ENCODE results near the gene DHX30. TPM values are rescaled to one million over a fixed set of nuclear protein-coding genes. Genes with fewer than 3 reads are reported as not detected.
A peak's percentile ranks its signal among the peaks of the same experiment; 100 is the strongest.

The DHX30 gene
- total RNA-seq, 4 donors from 2014 or later = 45.7 to 91.1 (median 67.9) TPM

DNA sequence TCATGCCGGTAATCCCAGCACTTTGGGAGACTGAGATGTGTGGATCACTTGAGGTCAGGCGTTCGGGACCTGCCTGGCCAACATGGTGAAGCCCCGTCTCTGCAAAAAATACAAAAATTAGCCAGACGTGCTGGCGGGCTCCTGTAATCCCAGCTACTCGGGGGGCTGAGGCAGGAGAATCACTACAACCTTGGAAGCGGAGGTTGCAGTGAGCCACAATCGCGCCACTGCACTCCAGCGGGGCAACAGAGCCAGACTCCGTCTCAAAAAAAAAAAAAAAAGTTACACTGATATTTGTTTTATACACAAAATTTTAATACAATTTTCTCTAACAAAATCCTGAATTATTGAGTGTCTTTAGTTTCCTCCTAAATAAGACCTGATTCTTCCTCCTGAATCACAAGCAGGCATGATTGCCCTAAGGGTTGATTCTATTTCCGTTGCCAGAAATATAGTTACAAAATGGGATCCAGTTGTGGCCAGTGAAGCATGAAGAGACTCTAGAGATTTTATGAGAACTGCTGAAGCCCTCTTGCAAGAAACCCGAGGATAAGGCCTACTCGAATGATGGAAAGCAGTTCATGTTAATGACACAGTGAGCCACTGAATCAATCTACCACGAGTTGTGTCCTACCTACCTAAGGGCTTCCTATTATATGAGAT is 11.6 kb upstream of the DHX30 start:
- H3K36me3 ChIP-seq = no peaks in the 10 kb centered on the region
- no peaks in the 10 kb centered on the region for H3K4me1 ChIP-seq
- H3K9me3 ChIP-seq = no peaks in the 10 kb centered on the region
- in situ Hi-C loops (cut with MboI; ENCODE audit: low sequenced_read_pairs in 4 of 4) = loop anchor here in 2 of 4 donors (5.0 kb wide), 2 partner anchors 269 to 274 kb away; no protein-coding TSS in a partner anchor
- DNase-seq = no peak
- no peak overlapping the region for H3K27ac ChIP-seq
- no peak for ATAC-seq
- TF ChIP-seq POLR2A (IDR thresholded peaks at IDR 0.05) = no peak
- H3K4me3 ChIP-seq = no peak overlapping the region
- H3K27me3 ChIP-seq = no peaks in the 10 kb centered on the region
- intact Hi-C loops (cut with DNase I; ENCODE audit: low total_unique reads) = no loop called here

DNA sequence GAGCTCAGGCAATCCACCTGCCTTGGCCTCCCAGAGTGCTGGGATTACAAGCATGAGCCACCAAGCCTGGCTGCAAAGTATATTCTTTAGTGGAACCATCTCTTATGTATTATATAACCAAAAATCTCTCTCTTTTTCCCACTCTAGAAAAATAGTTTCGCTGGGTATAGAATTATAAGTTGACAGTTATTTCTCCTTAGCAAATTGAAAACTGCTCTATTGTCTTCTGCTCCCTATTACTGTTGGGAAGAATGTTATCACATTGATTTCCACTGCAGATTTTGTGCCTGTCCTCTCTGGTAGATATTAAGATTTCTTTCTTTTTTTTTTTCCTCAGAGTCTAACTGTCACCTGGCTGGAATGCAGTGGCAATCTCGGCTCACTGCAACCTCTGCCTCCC is 10.2 kb upstream of the DHX30 start:
- TF ChIP-seq POLR2A (IDR thresholded peaks at IDR 0.05) = no peak
- TF ChIP-seq, protein P1, sequence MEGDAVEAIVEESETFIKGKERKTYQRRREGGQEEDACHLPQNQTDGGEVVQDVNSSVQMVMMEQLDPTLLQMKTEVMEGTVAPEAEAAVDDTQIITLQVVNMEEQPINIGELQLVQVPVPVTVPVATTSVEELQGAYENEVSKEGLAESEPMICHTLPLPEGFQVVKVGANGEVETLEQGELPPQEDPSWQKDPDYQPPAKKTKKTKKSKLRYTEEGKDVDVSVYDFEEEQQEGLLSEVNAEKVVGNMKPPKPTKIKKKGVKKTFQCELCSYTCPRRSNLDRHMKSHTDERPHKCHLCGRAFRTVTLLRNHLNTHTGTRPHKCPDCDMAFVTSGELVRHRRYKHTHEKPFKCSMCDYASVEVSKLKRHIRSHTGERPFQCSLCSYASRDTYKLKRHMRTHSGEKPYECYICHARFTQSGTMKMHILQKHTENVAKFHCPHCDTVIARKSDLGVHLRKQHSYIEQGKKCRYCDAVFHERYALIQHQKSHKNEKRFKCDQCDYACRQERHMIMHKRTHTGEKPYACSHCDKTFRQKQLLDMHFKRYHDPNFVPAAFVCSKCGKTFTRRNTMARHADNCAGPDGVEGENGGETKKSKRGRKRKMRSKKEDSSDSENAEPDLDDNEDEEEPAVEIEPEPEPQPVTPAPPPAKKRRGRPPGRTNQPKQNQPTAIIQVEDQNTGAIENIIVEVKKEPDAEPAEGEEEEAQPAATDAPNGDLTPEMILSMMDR (IDR thresholded peaks at IDR 0.05 in 4 of 5, conservative IDR thresholded peaks at IDR 0.05 in 1 of 5) = no peak
- H3K36me3 ChIP-seq = no peaks in the 10 kb centered on the region
- H3K4me3 ChIP-seq = no peak overlapping the region
- H3K27ac ChIP-seq = no peak overlapping the region
- intact Hi-C loops (cut with DNase I; ENCODE audit: low total_unique reads) (no loop called here), in situ Hi-C loops (cut with MboI; ENCODE audit: low sequenced_read_pairs in 4 of 4) (loop anchor here in 2 of 4 donors (5.0 kb wide), 2 partner anchors 270 to 275 kb away; no protein-coding TSS in a partner anchor)
- H3K27me3 ChIP-seq = no peaks in the 10 kb centered on the region
- DNase-seq (no peak), ATAC-seq (no peak)
- no peaks in the 10 kb centered on the region for H3K4me1 ChIP-seq
- H3K9me3 ChIP-seq = no peaks in the 10 kb centered on the region

DNA sequence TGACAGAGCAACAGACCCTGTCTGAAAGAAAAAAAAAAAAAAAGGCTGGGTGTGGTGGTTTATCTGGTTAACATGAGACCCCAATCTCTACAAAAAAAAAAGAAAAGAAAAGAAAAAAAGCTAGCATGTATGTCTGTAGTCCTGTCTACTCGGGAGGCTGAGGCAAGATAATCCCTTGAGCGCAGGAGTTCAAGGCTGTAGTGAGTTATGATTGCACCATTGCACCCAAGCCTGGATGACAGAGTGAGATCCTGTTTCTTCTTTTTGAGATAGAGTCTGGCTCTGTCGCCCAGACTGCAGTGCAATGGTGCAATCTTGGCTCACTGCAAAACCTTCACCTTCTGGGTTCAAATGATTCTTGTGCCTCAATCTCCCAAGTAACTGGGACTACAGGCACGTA is 8.4 kb upstream of the DHX30 start:
- TF ChIP-seq POLR2A (IDR thresholded peaks at IDR 0.05) = no peak
- TF ChIP-seq, protein P1 (IDR thresholded peaks at IDR 0.05 in 4 of 5, conservative IDR thresholded peaks at IDR 0.05 in 1 of 5) = no peak
- DNase-seq = no peak
- Histone ChIP-seq H3K4me3 (no peak overlapping the region), H3K36me3 (no peaks in the 10 kb centered on the region), H3K4me1 (no peaks in the 10 kb centered on the region), H3K9me3 (no peaks in the 10 kb centered on the region), H3K27ac (no peak overlapping the region), H3K27me3 (no peaks in the 10 kb centered on the region)
- no peak for ATAC-seq
- intact Hi-C loops (cut with DNase I; ENCODE audit: low total_unique reads) = no loop called here
- in situ Hi-C loops (cut with MboI; ENCODE audit: low sequenced_read_pairs in 4 of 4) = loop anchor here in 2 of 4 donors (5.0 kb wide), 2 partner anchors 272 to 277 kb away; no protein-coding TSS in a partner anchor

DNA sequence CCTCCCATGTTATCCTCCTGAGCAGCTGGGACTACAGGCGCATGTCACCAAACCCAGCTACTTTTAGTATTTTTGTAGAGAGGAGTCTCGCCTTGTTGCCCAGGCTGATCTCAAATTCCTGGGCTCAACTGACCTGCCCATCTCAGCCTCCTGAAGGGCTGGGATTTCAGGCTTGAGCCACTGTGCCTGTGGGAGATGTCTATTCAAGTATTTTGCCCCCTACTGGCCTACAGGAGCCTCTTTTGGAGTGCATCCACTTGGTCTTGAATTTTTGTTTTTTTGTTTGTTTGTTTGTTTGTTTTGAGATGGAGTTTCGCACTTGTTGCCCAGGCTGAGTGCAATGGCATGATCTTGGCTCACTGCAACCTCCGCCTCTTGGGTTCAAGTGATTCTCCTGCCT is 3.2 kb upstream of the DHX30 start:
- H3K4me3 ChIP-seq = no peak overlapping the region
- in situ Hi-C loops (cut with MboI; ENCODE audit: low sequenced_read_pairs in 4 of 4) (no loop called here), intact Hi-C loops (cut with DNase I; ENCODE audit: low total_unique reads) (loop anchor here (5.0 kb wide), 1 partner anchor 287 kb away; the partner anchor contains the start of gene ELP6)
- no peaks in the 10 kb centered on the region for H3K36me3 ChIP-seq
- no peaks in the 10 kb centered on the region for H3K27me3 ChIP-seq
- ATAC-seq (no peak), DNase-seq (no peak)
- peaks cover 7 to 14% of the 10 kb centered on the region in 2 donors for H3K4me1 ChIP-seq
- H3K9me3 ChIP-seq = no peaks in the 10 kb centered on the region
- H3K27ac ChIP-seq = no peak overlapping the region
- TF ChIP-seq, protein P1 (IDR thresholded peaks at IDR 0.05 in 4 of 5, conservative IDR thresholded peaks at IDR 0.05 in 1 of 5) = peak in 1 of 5 experiments; percentile 18
- TF ChIP-seq POLR2A (IDR thresholded peaks at IDR 0.05) = no peak

DNA sequence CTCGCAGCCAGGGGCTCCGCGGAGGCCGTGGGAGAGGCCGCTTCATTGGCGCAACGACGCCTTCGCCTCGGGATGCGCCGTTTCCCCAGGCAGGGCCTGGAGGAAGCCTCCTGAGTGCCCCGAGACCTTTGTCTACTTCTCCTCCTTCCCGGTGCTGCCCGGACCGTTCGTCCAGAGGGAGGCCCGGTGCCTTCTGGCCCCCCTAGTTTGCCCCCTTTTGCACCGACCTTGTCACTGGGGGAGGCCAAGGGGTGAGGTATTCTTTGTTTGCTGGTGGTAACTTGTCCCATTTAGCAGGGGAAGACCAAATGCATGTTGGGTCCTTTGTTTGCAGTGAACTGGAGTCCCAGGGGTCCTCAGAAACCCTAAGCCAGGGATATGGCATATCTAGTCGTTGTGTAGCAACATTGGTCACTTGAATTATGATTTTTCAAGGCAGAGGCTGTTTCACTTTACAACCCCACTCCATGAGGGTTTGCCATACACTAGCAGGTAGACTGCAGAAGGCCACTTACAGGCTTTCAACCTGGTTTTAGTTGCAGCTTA is 615 bp downstream of the DHX30 start:
- ATAC-seq (no peak), DNase-seq (no peak)
- in situ Hi-C loops (cut with MboI; ENCODE audit: low sequenced_read_pairs in 4 of 4) = no loop called here
- H3K27ac ChIP-seq = peak overlapping the region; percentile 86 to 96 (median 94)
- H3K27me3 ChIP-seq = no peaks in the 10 kb centered on the region
- no peaks in the 10 kb centered on the region for H3K9me3 ChIP-seq
- TF ChIP-seq POLR2A (IDR thresholded peaks at IDR 0.05) = no peak
- TF ChIP-seq, protein P1 (IDR thresholded peaks at IDR 0.05 in 4 of 5, conservative IDR thresholded peaks at IDR 0.05 in 1 of 5) = no peak
- H3K4me1 ChIP-seq = peaks cover 7 to 14% of the 10 kb centered on the region in 2 donors
- H3K4me3 ChIP-seq = peak overlapping the region; percentile 79 to 94 (median 86)
- intact Hi-C loops (cut with DNase I; ENCODE audit: low total_unique reads) = loop anchor here (1.0 to 5.0 kb wide), 2 partner anchors 22 to 291 kb away; partner anchors contain the start of genes ELP6 and SMARCC1
- peaks cover 0 to 29% of the 10 kb centered on the region in 2 donors for H3K36me3 ChIP-seq
